GM19452 (cell line): ENCODE data around the gene PIP4K2C.
"Not testable (repeated sequence)": the region's sequence is repeated elsewhere in the genome, so short reads cannot be mapped to it uniquely, and the experiment has no call there.

ENCODE experiments used
- ATAC-seq: cut with Tn5 transposase; IDR thresholded peaks from one replicate; pipeline ENCODE4 v1.9.1; 2021; ENCODE audit not compliant: unreplicated experiment

Gene PIP4K2C

GRCh38 chr12:57609101-57609780, 18.2 kb downstream of the PIP4K2C start:
- no peak for ATAC-seq

- ATAC-seq = no peak
Measured at GRCh38 chr12:57609781-57610553, 19.0 kb downstream of the PIP4K2C start.

GRCh38 chr12:57610554-57611107, 19.6 kb downstream of the PIP4K2C start:
- ATAC-seq = no peak

GRCh38 chr12:57611108-57611826, 20.3 kb downstream of the PIP4K2C start, which contains the start of gene ARHGEF25:
Gene ARHGEF25 (plus strand): TSS chr12:57611435. CDS start chr12:57611895, 460 bp downstream.
- ATAC-seq = no peak

GRCh38 chr12:57611827-57612710, 21.1 kb downstream of the PIP4K2C start:
- no peak for ATAC-seq

GRCh38 chr12:57612711-57613426, 21.9 kb downstream of the PIP4K2C start:
- no peak for ATAC-seq

GRCh38 chr12:57613427-57614109, 22.6 kb downstream of the PIP4K2C start:
- ATAC-seq = no peak

- ATAC-seq = peak; percentile 57
Measured at GRCh38 chr12:57614178-57614947, 23.4 kb downstream of the PIP4K2C start.

GRCh38 chr12:57614948-57615500, 24.0 kb downstream of the PIP4K2C start:
- no peak for ATAC-seq

- no peak for ATAC-seq
Measured at GRCh38 chr12:57615637-57616036, 24.6 kb downstream of the PIP4K2C start.

- ATAC-seq = no peak
Measured at GRCh38 chr12:57616383-57617101, 25.6 kb downstream of the PIP4K2C start.

GRCh38 chr12:57617942-57618341, 26.9 kb downstream of the PIP4K2C start:
- no peak for ATAC-seq

GRCh38 chr12:57618431-57618830, 27.4 kb downstream of the PIP4K2C start:
- ATAC-seq = not testable (repeated sequence)

- no peak for ATAC-seq
Measured at GRCh38 chr12:57618966-57619433, 28.0 kb downstream of the PIP4K2C start.

- no peak for ATAC-seq
Measured at GRCh38 chr12:57619434-57620244, 28.6 kb downstream of the PIP4K2C start.

- ATAC-seq = no peak
Measured at GRCh38 chr12:57620245-57620935, 29.4 kb downstream of the PIP4K2C start.
